Astrocyte of the cerebellum (primary cell): ENCODE measurements around the gene FGR.

Experiments
- DNase-seq: peaks from one replicate; pipeline ENCODE4 v3.0.0-alpha.2; 2011; ENCODE audit warnings: low read depth
- H3K4me3 ChIP-seq: 2 replicates; pipeline ENCODE4 v1.5.1; 2011; ENCODE audit warnings: mild to moderate bottlenecking, low read depth, low read length, moderate library complexity
- CTCF ChIP-seq: IDR thresholded peaks from 2 replicates; pipeline ENCODE4 v1.5.1; 2012; ENCODE audit warnings: low read length, low read depth, moderate library complexity, mild to moderate bottlenecking; ENCODE audit errors: missing control alignments
- in situ Hi-C: cut with HindIII; loops from 2 replicates; pipeline ENCODE4 v1.10.0; 2017; ENCODE audit warnings: low sequenced_read_pairs

FGR gene

DNA sequence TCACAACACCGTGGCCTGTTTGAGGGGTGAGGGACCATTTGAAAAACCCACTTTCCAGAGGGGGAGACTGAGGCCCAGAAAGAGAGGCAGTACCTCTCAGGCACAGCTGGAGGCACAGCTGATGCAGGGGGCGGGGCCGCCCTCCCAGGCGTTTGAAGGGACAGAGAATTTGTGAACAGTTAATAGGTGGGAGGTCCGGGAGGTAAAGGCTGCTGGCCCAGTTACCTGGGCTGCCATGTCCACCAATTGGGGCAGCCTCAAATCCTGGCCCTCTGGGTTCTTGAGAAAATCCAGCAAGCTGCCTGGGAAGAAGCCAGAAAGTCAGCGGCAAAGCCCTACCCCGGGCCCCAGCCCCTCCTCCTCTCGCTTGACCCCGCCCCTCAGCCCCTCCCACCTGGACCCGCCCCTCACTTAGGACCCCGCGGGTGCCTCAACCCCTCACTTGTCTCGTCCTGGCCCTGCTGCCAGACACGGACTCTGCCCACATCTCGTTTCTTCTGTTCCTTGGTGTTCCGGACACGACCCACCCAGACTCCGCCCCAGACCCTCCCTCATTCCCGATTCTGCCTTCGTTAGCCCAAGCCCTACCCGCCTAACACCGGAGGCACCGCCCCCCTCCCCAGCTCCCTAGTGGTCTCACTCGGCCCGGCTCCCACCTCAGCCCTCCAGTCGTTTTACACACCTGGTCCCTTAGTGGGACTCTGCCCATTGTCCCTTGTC, 20.2 kb downstream of the FGR start:
- no peak for TF ChIP-seq CTCF
- DNase-seq: no peak
- in situ Hi-C loops: loop anchor here (5.0 kb wide), 1 partner anchor 202 kb away; no protein-coding TSS in a partner anchor
- no peak overlapping the region for H3K4me3 ChIP-seq

- H3K4me3 ChIP-seq: no peak overlapping the region
- in situ Hi-C loops: no loop called here
- no peak for DNase-seq
- TF ChIP-seq CTCF: no peak
Observed at GRCh38 chr1:27614043-27614624, 20.9 kb downstream of the FGR start.

GRCh38 chr1:27612718-27613117, 22.3 kb downstream of the FGR start:
- in situ Hi-C loops: no loop called here
- H3K4me3 ChIP-seq: no peak overlapping the region
- no peak for TF ChIP-seq CTCF
- DNase-seq: no peak

DNA sequence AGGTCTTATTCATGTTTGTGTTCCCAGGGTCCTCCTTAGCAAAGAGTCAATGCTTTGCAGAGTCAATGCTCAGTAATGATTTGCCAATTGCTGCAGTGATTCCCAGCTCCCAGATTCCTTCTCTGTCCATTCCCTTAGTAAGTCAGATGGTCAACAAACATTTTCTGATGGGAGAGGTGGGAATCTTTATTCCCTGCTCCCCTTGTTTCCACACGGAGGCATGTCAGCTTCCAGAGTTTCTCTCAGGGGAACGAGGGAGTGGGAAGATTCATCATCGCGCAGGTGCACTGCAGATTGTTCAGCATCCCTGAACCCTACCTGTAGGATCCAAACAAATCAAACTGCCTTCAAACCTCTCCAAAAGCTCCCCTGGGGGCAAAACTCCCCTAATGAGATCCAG, 23.5 kb downstream of the FGR start:
- no peak for DNase-seq
- H3K4me3 ChIP-seq: no peak overlapping the region
- TF ChIP-seq CTCF: no peak
- in situ Hi-C loops: no loop called here

- H3K4me3 ChIP-seq: no peak overlapping the region
- DNase-seq: no peak
- in situ Hi-C loops: loop anchor here (10.0 kb wide), 1 partner anchor 55 kb away; no protein-coding TSS in a partner anchor
- TF ChIP-seq CTCF: no peak
Observed at GRCh38 chr1:27609618-27610240, 25.3 kb downstream of the FGR start.

GRCh38 chr1:27609210-27609555, 25.8 kb downstream of the FGR start:
- in situ Hi-C loops: loop anchor here (10.0 kb wide), 1 partner anchor 54 kb away; no protein-coding TSS in a partner anchor
- TF ChIP-seq CTCF: no peak
- DNase-seq: no peak
- no peak overlapping the region for H3K4me3 ChIP-seq
